ENCODE measurements around the gene AKR1B15. TPM values are rescaled to one million over a fixed set of nuclear protein-coding genes. Genes with fewer than 3 reads are reported as not detected.

AKR1B15 gene
- total and polyA plus RNA-seq, 9 of the 15 experiments (the other 6 are each of a cell fraction or from before 2014, with no cell fraction given) = not detected

- POLR2A ChIA-PET = interaction anchor here (1.0 kb wide), 1 partner anchor 52 kb away, joined by 5 read pairs; no protein-coding TSS in a partner anchor
- BruUV-seq (replicated peaks) = no TSS peak
These were observed 48.5 kb upstream of the AKR1B15 start for GRCh38 chr7:134500406-134500805.

GRCh38 chr7:134500982-134501381 is 47.9 kb upstream of the AKR1B15 start:
- H3K4me3 ChIP-seq = no peak overlapping the region
- WGBS (ENCODE audit: insufficient coverage, low coverage, missing lambda C conversion rate) = 0% methylated on average over 5 of the region's 5 CpGs
- ChIA-PET CTCF (ENCODE audit: low intra/inter-chr PET ratio) (no interaction called here), POLR2A (interaction anchor here (1.0 kb wide), 1 partner anchor 52 kb away, joined by 5 read pairs; no protein-coding TSS in a partner anchor)
- H4K20me1 ChIP-seq (replicated peaks; ENCODE audit: control insufficient read depth, insufficient read depth, low read length) = no peaks in the 10 kb centered on the region
- intact Hi-C loops (cut with micrococcal nuclease) (no loop called here), in situ Hi-C loops (cut with MboI) (no loop called here)
- no peak for ATAC-seq
- no peaks in the 10 kb centered on the region for H3K9me3 ChIP-seq (replicated peaks; ENCODE audit: control insufficient read depth, insufficient read depth, low read depth, low read length)
- TF ChIP-seq TAF7 (tag; IDR thresholded peaks at IDR 0.05) (no peak), ZNF184 (CRISPR knock-in tag; IDR thresholded peaks at IDR 0.05) (no peak), SMARCA5 (IDR thresholded peaks at IDR 0.05) (no peak), NFE2 (IDR thresholded peaks at IDR 0.05; ENCODE audit: low read depth) (no peak), ZNF586 (CRISPR knock-in tag; conservative IDR thresholded peaks at IDR 0.05) (no peak), XRCC4 (IDR thresholded peaks at IDR 0.05; ENCODE audit: extremely low read depth, insufficient read depth, insufficient read length) (no peak), RFX1 (IDR thresholded peaks at IDR 0.05) (no peak), VEZF1 (CRISPR knock-in tag; IDR thresholded peaks at IDR 0.05) (no peak), XRCC3 (IDR thresholded peaks at IDR 0.05) (no peak), ZNF507 (tag; conservative IDR thresholded peaks at IDR 0.05) (no peak)
- TF ChIP-seq, protein P1, sequence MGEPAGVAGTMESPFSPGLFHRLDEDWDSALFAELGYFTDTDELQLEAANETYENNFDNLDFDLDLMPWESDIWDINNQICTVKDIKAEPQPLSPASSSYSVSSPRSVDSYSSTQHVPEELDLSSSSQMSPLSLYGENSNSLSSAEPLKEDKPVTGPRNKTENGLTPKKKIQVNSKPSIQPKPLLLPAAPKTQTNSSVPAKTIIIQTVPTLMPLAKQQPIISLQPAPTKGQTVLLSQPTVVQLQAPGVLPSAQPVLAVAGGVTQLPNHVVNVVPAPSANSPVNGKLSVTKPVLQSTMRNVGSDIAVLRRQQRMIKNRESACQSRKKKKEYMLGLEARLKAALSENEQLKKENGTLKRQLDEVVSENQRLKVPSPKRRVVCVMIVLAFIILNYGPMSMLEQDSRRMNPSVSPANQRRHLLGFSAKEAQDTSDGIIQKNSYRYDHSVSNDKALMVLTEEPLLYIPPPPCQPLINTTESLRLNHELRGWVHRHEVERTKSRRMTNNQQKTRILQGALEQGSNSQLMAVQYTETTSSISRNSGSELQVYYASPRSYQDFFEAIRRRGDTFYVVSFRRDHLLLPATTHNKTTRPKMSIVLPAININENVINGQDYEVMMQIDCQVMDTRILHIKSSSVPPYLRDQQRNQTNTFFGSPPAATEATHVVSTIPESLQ (CRISPR knock-in tag; IDR thresholded peaks at IDR 0.05) = no peak
- H3K79me2 ChIP-seq (ENCODE audit: control insufficient read depth, insufficient read depth, low read length) = no peaks in the 10 kb centered on the region
- no peak overlapping the region for H3K27ac ChIP-seq (ENCODE audit: extremely low read depth, low read depth, low read length)
- H3K4me2 ChIP-seq (ENCODE audit: insufficient read depth, low read length) = no peak overlapping the region
- FAIRE-seq = no peak
- DNase-seq (ENCODE audit: extremely low read depth in 1 of 4, low spot score in 3 of 4) = no peak
- no TSS peak for BruUV-seq (replicated peaks)
- no peaks in the 10 kb centered on the region for H3K4me1 ChIP-seq (replicated peaks in 1 of 2; ENCODE audit: control insufficient read depth in 2 of 2, insufficient read depth in 2 of 2, low read length in 2 of 2)
- no peak overlapping the region for H3K9ac ChIP-seq (ENCODE audit: insufficient read depth in 1 of 2, low read depth in 2 of 2, low read length in 2 of 2)
- H3K27me3 ChIP-seq (ENCODE audit: control insufficient read depth in 2 of 2, insufficient read depth in 2 of 2, low read length in 2 of 2) = no peaks in the 10 kb centered on the region
- no peak overlapping the region for H2AFZ ChIP-seq (ENCODE audit: low read depth, low read length)
- H3K36me3 ChIP-seq (ENCODE audit: control insufficient read depth, insufficient read depth, low read length) = no peaks in the 10 kb centered on the region
- H3K9me1 ChIP-seq (ENCODE audit: control insufficient read depth, insufficient read depth, low read length) = no peaks in the 10 kb centered on the region

More at GRCh38 chr7:134500406-134500805, 48.5 kb upstream of the AKR1B15 start:
- in situ Hi-C loops (cut with MboI) = no loop called here
- Histone ChIP-seq H3K27me3 (ENCODE audit: control insufficient read depth in 2 of 2, insufficient read depth in 2 of 2, low read length in 2 of 2) (no peaks in the 10 kb centered on the region), H3K79me2 (ENCODE audit: control insufficient read depth, insufficient read depth, low read length) (no peaks in the 10 kb centered on the region), H3K4me2 (ENCODE audit: insufficient read depth, low read length) (no peak overlapping the region), H3K9me1 (ENCODE audit: control insufficient read depth, insufficient read depth, low read length) (no peaks in the 10 kb centered on the region), H2AFZ (ENCODE audit: low read depth, low read length) (no peak overlapping the region), H3K36me3 (ENCODE audit: control insufficient read depth, insufficient read depth, low read length) (no peaks in the 10 kb centered on the region), H3K4me1 (replicated peaks in 1 of 2; ENCODE audit: control insufficient read depth in 2 of 2, insufficient read depth in 2 of 2, low read length in 2 of 2) (no peaks in the 10 kb centered on the region), H3K4me3 (no peak overlapping the region), H3K9me3 (replicated peaks; ENCODE audit: control insufficient read depth, insufficient read depth, low read depth, low read length) (no peaks in the 10 kb centered on the region), H3K9ac (ENCODE audit: insufficient read depth in 1 of 2, low read depth in 2 of 2, low read length in 2 of 2) (no peak overlapping the region), H3K27ac (ENCODE audit: extremely low read depth, low read depth, low read length) (no peak overlapping the region), H4K20me1 (replicated peaks; ENCODE audit: control insufficient read depth, insufficient read depth, low read length) (no peaks in the 10 kb centered on the region)
- CTCF ChIA-PET (ENCODE audit: low intra/inter-chr PET ratio) = no interaction called here
- intact Hi-C loops (cut with micrococcal nuclease) = no loop called here
- TF ChIP-seq ETV1 (tag; conservative IDR thresholded peaks at IDR 0.05; ENCODE audit: low read depth) (no peak), ZNF217 (CRISPR knock-in tag; IDR thresholded peaks at IDR 0.05) (no peak), CSDE1 (IDR thresholded peaks at IDR 0.05) (no peak)
- WGBS (ENCODE audit: insufficient coverage, low coverage, missing lambda C conversion rate) = 0% methylated on average over 2 of the region's 2 CpGs
- ATAC-seq (no peak), FAIRE-seq (no peak), DNase-seq (ENCODE audit: extremely low read depth in 1 of 4, low spot score in 3 of 4) (no peak)

Data from K562 (cell line).